GM21526 (cell line): Measurements from ENCODE around the gene RFX8.
"Not testable (repeated sequence)": the region's sequence is repeated elsewhere in the genome, so short reads cannot be mapped to it uniquely, and the experiment has no call there.

Experiments used
- ATAC-seq: cut with Tn5 transposase; IDR thresholded peaks from one replicate; pipeline ENCODE4 v1.9.1; 2021; ENCODE audit warnings: moderate library complexity; ENCODE audit not compliant: unreplicated experiment, low FRiP score

RFX8 gene

GRCh38 chr2:101442667-101443061 is 32.2 kb downstream of the RFX8 start:
- ATAC-seq, result no peak

GRCh38 chr2:101442042-101442666 is 32.8 kb downstream of the RFX8 start:
- ATAC-seq, result no peak

- ATAC-seq, result no peak
Observed at GRCh38 chr2:101440127-101440738, 34.7 kb downstream of the RFX8 start.

GRCh38 chr2:101439716-101440115 is 35.2 kb downstream of the RFX8 start:
- ATAC-seq, result no peak

- ATAC-seq, result not testable (repeated sequence)
Observed at GRCh38 chr2:101438555-101438954, 36.4 kb downstream of the RFX8 start.

- ATAC-seq, result no peak
Observed at GRCh38 chr2:101435001-101435862, 39.7 kb downstream of the RFX8 start.

- ATAC-seq, result no peak
Observed at GRCh38 chr2:101433465-101433864, 41.4 kb downstream of the RFX8 start.

GRCh38 chr2:101432411-101433181 is 42.3 kb downstream of the RFX8 start:
- ATAC-seq, result no peak

GRCh38 chr2:101431486-101431885 is 43.4 kb downstream of the RFX8 start:
- ATAC-seq, result no peak

GRCh38 chr2:101430156-101430555 is 44.8 kb downstream of the RFX8 start:
- ATAC-seq, result no peak

- ATAC-seq, result no peak
Observed at GRCh38 chr2:101429453-101429852, 45.5 kb downstream of the RFX8 start.

- no peak for ATAC-seq
Observed at GRCh38 chr2:101428422-101429176, 46.3 kb downstream of the RFX8 start.

- ATAC-seq, result no peak
Observed at GRCh38 chr2:101427743-101428142, 47.2 kb downstream of the RFX8 start.

- no peak for ATAC-seq
Observed at GRCh38 chr2:101427240-101427639, 47.7 kb downstream of the RFX8 start.

GRCh38 chr2:101426822-101427221 is 48.1 kb downstream of the RFX8 start:
- ATAC-seq, result no peak

- ATAC-seq, result no peak
Observed at GRCh38 chr2:101420623-101421022, 54.3 kb downstream of the RFX8 start.

GRCh38 chr2:101419096-101419663 is 55.7 kb downstream of the RFX8 start:
- no peak for ATAC-seq

- no peak for ATAC-seq
Observed at GRCh38 chr2:101418460-101419095, 56.3 kb downstream of the RFX8 start.

GRCh38 chr2:101416609-101417008 is 58.3 kb downstream of the RFX8 start:
- ATAC-seq, result no peak
